DOHH2 (cell line): Measurements from ENCODE around the gene PGP.

ENCODE experiments used
- EZH2phosphoT487 ChIP-seq: fragments of 200-600 bp; sonication (generic); IDR thresholded peaks from 2 replicates; pipeline ENCODE4 v1.6.1; 2017; ENCODE audit warnings: borderline replicate concordance, mild to moderate bottlenecking, antibody characterized with exemption, low read length, moderate library complexity, mixed read lengths
- TF ChIP-seq, protein P1 (sequence below): fragments of 200-600 bp; sonication (generic); IDR thresholded peaks from one replicate; pipeline ENCODE4 v1.5.1; 2014; ENCODE audit warnings: antibody characterized with exemption, mild to moderate bottlenecking, low read depth, low read length; ENCODE audit not compliant: poor library complexity, severe bottlenecking

DNA sequence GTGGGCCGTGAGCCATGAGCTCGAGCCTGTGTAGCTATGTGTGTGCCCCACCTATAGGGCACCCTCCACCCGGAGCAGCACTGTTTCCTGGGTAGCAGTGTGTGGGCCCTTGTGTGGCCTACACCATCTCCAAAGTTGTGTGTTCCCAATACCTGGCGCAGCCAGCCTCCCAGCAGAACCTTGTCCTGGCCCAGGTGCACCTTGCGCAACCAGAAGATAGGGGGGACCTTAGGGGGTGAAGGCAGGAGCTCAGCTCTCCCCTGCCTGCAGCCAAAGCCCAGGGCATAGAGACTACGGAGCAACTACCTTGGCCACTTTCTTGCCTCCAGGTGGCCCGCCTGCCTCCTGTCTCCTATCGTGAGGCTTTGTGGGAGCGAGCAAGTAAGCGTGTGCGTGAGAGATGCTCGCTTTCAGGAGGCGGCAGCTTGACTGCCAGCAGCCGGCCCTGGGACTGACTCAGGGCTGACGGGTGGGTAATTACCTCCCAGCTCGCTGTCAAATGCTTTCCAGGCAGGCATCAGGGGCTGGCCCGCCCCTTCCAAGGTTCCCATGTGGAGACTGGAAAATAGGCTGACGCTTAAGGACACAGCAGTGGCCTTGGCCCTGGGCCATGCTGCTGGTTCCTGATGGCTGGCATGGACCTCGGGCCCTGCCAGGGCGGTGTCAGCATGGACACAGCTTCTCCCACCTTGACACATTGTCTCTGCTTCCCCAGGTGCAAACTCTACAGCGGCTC is 40.1 kb downstream of the PGP start:
- no peak for TF ChIP-seq EZH2phosphoT487
- TF ChIP-seq, protein P1, sequence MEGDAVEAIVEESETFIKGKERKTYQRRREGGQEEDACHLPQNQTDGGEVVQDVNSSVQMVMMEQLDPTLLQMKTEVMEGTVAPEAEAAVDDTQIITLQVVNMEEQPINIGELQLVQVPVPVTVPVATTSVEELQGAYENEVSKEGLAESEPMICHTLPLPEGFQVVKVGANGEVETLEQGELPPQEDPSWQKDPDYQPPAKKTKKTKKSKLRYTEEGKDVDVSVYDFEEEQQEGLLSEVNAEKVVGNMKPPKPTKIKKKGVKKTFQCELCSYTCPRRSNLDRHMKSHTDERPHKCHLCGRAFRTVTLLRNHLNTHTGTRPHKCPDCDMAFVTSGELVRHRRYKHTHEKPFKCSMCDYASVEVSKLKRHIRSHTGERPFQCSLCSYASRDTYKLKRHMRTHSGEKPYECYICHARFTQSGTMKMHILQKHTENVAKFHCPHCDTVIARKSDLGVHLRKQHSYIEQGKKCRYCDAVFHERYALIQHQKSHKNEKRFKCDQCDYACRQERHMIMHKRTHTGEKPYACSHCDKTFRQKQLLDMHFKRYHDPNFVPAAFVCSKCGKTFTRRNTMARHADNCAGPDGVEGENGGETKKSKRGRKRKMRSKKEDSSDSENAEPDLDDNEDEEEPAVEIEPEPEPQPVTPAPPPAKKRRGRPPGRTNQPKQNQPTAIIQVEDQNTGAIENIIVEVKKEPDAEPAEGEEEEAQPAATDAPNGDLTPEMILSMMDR = no peak
